HG02943 (cell line): ENCODE results near the gene GSTT2B.
"Not testable (repeated sequence)": the region's sequence is repeated elsewhere in the genome, so short reads cannot be mapped to it uniquely, and the experiment has no call there.

Source experiments
- ATAC-seq: cut with Tn5 transposase; IDR thresholded peaks from one replicate; pipeline ENCODE4 v1.9.1; 2021; ENCODE audit warnings: mild to moderate bottlenecking, low read depth, moderate library complexity; ENCODE audit not compliant: unreplicated experiment

The GSTT2B gene

DNA sequence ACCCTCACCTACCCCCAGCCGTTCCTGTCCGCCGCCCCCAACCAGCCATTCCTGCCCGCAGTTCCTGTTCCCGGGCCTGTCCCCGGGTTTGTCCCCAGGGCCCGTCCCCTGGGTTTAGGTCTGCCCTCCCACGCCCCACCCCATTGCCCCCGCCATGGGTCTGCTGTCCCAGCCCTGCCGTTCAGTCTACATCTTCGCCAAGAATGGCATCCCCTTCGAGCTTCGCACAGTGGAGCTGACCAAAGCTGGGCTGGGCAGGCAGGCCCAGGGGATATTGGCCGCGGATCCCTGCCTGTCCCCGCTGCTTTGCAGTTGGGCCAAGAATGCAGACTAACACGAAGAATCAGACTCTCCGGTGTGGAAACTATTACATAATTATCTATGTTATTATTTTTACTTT is 11.2 kb downstream of the GSTT2B start:
- not testable (repeated sequence) for ATAC-seq

DNA sequence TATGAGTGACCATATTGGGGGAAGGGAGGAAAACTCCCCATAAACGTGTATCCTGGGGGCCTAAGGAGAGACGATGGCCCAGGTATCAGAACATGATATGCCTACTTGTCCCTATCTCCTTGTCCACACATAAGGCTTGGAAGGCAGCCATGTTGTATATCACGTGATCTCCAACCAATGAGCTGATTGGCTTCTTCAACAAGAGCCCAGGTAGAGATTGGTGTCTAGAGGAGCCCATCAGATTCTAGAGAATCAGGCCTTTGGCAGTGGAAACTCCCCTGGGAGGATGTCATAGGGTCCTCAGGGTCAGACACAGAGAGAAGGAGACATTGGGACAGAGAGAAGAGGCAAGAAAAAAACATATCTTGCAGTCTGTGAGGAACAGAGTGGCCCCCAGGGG is 13.6 kb downstream of the GSTT2B start:
- not testable (repeated sequence) for ATAC-seq

DNA sequence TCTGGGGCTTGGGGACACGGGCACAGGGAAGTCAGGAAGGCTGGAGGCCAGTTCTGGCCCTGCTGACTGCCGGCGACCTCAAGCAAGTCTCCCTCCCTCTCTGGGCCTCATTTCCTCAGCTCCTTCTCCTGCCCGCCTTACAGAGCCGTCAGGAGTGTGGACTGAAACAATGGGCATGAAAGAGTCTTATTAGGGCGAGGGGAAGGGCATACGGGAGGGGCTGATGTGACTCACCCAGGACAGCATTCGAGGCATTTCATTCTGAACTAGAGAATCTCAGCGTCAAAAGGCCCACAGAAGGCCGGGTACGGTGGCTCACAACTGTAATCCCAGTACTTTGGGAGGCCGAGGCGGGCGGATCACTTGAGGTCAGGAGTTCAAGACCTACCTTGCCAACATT is 20.8 kb downstream of the GSTT2B start:
- not testable (repeated sequence) for ATAC-seq

DNA sequence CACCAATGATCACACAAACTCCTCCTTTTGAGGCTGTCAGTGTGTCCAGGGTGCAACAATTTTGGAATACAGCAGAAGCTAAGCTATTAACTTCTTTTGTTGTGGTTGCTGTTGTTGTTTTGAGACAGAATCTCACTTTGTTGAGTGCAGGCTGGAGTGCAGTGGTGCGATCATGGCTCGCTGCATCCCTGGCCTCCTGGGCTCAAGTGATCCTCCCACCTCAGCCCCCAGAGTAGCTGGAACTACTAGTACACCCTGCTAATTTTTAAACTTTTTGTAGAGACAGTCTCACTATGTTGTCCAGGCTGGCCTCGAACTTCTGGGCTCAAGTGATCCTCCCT is 22.0 kb downstream of the GSTT2B start:
- ATAC-seq = no peak

DNA sequence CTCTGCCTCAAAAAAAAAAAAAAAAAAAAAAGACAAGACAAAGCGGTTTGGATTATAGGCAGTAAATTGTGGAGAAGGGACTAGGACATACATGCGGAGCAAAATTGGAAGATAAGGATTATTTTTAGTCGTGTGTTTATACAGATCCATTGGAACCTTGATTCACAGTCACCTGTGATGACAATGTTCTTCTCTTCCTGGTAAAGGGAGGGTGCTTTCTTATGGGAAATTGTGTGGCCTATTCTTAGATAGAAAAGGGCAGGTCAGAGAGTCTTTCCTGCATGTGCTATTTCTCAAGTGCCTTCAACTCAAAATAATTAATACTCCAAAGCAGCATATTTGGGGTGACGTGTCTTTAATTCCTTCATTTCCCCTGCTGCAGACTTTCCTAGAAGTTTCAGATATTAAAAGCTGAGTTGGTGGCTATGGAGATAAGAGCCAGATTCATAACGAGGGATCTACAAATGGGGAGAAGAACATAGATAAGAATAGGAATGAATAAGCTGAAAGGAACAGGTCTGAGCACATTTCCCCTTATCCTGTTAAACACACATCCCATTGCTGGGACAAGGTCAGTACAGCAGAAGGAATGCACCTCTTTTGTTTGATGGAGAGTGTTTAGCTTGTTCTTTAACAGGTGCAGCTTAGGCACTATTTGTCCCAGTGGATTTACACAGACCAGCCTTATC is 22.5 kb downstream of the GSTT2B start:
- ATAC-seq = no peak

DNA sequence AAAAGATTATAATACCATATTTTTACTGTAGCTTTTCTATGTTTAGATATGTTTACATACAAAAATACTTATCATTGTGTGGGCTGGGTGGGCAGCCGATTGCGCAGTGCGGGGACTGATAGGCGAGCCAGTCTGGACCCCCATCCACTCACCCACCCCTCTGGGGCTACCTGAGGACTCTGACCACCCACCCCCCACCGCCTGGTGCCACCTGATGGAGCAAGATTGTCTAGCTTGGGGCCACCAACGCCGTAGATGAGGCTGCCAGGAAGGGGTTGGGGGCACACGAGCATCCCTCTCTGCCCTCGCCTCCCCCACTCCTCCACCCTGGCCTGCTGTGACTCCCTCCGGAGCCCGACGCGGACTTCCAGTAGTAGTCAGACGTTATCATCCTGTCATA is 34.4 kb downstream of the GSTT2B start:
- no peak for ATAC-seq

DNA sequence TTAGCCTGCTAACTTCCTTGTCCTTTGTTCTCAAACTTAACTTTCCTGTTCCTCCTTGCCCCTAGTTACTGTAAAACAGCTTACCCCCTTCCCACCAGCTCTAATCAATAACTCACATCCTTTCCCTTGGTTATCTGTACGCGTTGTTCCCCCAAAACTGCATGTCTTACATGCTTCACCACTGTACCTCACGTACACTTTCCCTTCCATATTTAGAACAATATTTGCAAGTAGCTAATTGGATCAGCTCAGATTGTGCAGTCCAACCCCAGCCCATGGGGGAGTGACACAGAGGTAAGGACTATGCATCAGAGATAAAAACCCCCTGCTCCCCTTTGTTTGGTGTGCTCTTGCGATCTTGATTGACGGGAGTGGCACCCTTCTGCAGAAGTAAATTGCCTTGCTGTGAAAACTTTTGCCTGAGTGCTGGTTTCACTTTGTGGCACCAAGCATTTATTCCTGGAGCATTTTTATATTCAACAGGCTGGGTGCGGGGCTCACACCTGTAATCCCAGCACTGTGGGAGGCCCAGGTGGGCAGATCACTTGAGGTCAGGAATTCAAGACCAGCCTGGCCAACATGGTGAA is 35.9 kb downstream of the GSTT2B start:
- no peak for ATAC-seq

DNA sequence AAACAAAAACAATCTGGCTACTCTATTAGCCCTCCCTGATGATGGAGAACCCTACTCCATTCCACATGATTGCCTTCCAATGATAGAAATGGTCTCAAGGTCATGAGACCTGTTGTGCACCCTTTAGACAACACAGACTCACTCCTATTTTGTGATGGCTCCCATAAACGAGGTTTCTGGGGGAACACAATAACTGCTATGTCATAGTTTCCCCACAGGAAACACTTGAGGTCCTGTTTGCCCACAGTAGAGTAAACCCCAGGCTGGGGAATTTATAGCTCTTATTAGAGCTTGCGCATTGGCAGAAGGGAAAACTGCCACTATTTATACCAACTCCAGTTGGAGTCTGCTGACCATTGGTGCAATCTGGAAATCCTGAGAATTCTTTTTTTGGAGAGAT is 38.1 kb downstream of the GSTT2B start:
- ATAC-seq = no peak

DNA sequence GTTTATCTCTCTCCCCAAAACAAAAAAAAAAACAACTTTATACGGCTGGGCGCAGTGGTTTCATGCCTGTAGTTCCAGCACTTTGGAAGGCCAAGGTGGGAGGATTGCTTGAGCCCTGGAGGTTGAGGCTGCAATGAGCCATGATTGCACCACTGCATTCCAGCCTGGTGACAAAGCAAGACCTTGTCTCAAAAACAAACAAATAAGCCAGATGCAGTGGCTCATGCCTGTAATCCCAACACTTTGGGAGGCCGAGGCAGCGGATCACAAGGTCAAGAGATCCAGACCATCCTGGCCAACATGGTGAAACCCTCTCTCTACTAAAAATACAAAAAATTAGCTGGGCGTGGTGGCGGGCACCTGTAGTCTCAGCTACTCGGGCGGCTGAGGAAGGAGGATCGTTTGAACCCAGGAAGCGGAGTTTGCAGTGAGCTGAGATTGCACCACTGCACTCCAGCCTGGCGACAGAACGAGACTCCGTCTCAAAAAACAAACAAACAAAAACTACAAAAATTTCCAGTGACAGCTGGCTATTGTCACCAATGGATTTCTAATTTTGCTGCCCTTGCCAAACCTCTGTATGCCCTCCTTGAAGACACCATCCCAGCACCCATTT is 39.3 kb downstream of the GSTT2B start:
- not testable (repeated sequence) for ATAC-seq

DNA sequence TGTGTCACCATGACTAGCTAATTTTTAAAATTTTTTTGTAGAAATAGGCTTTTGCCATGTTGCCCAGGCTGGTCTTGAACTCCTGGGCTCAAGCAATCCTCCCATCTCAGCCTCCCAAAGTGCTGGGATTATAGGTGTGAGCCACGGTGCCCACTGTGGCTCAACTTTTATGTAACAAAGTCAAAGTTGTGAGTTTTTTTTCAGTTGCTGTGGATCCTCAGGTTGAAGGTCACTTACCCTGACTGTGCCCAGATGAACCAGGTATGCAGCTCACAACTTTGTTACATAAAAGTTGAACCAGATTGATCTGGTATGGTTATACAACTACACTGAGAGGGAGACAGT is 40.8 kb downstream of the GSTT2B start:
- ATAC-seq = not testable (repeated sequence)

DNA sequence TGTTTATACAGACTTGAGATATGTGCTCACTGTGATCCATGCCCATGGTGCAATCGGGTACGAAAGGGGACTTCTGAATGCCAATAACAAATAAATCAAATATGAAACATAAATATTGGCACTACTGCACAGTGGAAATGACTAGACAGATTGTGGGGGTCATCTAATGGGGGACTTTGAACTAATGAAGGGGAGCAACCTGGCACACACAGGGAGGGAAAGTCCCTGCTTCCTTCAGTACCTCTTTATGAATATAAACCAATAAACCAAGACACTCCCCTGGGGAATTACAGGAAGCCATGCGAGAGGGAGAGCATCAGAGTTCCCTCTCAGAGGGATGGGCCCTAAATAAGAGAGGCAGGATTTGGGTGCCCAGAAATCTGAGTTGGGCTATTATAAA is 45.7 kb downstream of the GSTT2B start:
- ATAC-seq = no peak

DNA sequence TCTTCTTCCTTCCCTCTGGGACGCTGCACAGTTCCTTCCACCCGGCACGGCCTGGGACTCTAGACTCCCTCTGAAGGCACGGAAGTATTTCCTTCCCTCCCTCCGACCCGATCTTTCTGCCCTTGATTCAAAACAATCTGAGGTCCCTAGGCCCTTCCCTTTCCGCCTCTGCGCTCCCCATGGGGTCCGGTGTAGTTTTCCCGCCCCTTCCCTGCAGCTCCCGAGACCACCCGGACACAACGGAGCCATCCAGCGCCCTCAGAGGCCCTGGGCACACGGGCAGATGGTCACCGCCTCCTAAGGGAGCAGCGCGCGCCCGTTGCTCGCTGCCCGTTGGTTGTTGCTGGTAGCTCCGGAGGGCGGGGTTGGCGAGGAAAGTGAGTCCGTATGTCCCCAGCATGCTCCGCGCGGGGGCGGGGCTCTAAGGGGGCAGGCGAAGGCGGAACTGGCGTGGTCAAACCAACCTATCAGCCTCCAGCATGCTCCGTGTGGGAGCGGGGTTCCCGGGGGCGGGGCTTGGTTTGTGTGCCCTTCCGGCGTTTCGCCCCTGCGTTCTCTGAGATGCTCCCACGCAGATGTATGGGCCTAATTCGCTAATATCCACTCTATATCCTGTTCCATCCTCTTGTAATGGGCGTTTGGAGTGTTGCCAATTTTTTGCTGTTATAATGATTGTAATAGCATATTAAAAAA is 47.2 kb downstream of the GSTT2B start:
- ATAC-seq = peak; percentile 84

DNA sequence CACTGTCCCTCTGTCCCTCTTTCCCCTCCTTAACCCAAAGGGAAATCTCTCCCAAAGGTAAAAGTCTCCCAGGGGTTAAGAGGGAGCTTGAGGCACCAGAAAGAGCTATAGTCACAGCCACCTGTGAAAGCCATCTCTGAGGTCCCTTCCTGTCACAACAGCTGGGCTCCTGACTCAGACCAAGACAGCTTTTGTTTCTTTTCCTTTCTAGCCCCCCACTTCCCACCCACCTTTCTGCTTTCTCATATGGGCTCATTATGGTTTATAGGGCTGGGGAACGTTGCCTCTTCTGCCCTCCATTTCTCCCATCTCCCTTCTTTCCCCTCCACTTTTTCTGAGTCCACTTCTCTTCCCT is 47.7 kb downstream of the GSTT2B start:
- ATAC-seq = peak; percentile 24

DNA sequence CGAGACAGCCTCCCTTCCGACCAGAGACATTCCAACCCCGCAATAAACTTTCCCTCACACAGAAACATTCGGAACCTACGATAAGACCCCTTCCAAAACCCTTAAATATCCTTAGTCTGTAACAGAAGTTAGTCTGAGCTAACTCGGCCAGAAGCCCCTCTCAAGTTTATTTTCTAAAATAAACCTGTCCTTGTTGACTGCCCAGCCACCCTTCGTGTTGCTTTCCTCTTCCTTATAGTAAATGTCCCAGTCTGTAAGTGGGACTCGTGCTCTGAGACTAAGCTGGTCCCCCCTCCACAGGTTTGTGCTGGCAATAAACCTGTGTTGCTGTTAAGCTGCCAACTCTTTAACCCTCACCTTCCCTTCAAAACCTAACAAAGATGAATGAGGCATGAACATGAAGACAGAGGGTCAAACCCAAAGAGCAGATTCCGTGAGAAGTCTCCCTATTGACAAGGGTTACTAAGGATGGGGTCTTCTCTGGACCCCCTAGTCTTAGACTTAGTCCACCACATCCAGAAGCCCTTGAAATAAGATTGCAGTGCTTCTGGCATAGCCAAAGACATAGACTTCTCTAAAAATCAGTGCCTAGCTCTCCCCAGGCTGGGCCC is 48.6 kb downstream of the GSTT2B start:
- ATAC-seq = no peak

DNA sequence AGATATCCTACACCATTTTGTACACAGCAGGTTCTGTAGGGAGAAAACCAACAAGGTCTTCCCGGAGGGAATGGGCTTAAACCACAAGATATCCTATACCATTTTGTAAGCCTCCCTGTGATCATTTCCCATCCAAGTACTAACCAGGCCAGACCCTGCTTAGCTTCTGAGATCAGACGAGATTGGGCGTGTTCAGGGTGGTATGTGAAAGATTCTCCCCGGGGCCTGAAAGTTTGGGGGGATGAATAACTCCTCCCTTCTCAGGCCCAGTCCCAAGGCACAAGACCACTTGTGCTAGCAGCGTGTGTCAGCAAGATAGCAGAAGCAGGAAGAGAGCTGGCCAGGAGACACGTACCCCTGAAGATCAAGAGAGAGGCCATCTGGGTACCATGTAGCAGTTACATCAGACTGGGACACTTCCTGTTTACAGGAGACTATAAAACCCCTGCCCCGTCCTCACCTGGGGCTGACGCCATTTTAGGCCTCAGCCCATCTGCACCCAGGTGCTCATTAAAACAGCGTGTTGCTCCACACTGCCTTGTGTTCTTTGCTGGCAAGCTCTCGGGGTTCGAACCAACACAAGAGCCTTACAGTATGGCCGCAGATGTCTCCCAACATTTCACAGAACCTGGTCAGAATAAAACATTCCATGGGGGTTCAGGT is 49.5 kb downstream of the GSTT2B start:
- no peak for ATAC-seq

DNA sequence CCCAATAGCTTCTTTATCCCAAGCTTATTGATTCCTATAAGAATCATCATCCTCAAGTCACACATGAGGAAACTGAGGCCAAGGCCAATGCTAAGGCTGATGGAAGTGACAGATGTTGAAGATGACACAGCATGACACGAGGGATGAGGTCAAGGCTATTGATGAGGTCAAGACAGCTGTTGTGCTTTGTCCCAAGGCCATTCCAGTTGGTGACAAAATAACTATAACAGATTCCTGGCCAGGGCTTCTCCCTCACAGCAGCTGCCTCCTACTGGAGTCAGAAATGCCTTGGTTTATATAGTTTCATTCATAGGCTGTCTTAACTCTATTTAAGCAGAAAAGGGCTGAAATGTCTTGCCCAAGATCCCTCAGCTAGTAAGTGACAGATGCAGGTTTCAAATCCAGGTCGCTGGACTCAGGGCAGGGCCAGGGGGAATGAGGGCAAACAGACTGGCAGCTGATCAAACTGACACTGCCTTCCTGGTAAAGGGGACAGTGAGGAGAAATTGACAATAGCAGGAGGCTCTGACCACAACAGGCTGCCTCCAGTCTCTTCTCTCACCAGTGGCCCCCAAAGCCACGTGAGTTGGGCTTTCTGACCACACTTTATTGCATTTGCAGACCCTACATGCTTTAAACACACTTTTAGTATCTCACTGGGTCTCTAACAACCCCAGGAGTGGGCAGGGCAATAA is 50.4 kb downstream of the GSTT2B start:
- ATAC-seq = no peak

DNA sequence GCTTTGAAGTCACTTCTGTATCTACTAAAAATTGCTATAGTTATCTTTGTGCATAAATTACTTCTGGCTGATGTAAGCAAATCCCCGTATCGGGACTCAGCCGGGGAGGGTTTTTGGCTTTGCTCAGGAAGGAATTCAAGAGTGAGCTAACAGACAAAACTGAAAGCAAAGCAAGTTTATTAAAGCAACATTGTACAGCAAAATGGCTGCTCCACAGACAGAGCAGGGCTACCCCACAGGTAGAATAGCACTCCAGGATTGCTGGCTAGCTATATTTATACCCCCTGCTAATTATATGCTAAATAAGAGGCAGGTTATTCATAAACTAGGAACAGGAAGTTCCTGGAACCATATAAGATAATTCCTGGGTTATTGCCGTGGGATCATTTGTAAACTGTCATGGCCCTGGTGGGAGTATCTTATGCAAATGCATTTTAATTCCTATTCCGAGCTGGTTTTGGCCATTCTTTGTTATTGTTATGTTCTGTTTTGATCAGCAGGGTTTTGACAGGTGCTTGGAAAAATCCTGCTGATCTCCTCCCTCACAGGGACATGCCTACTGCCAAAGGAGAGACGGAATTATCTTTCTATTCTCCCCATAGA is 51.6 kb downstream of the GSTT2B start:
- no peak for ATAC-seq

DNA sequence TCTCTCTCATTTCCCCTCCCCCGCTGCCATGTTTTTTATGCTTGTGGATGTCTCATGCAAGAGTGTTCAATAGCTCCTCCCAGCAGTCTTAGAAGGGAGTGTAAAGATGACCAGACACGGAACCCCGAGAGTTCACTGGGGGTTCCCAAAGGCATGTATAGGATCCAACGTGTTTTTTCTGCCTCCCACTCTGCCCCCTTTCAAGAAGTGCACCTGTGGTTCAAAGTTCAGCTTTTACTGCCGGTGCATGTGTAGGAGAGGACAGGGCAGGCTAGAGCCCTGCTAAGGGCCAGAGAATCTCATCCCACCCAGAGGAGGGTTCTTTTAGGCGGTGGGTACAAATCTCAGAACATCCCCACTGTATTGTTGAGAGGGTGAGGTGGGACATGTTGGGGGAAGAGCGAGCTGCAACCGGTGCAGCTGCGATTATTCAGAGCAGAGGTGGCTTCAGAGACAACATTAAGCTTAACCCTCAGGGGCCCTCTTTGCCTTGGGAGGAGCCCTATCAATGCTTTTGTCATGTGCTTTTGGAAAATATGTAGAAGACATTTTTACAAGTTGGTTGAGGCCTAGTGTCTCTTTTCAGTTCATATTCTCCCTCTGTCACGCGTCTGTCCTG is 52.3 kb downstream of the GSTT2B start:
- no peak for ATAC-seq

DNA sequence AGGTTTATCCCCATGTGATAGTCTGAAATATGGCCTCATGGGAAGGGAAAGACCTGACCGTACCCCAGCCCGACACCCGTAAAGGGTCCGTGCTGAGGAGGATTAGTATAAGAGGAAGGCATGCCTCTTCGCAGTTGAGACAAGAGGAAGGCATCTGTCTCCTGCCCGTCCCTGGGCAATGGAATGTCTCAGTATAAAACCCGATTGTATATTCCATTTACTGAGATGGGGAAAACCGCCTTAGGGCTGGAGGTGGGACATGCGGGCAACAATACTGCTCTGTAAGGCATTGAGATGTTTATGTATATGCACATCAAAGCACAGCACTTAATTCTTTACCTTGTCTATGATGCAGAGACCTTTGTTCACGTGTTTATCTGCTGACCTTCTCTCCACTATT is 53.6 kb downstream of the GSTT2B start:
- ATAC-seq = not testable (repeated sequence)
